Epithelial cell of proximal tubule (primary cell): ENCODE results near the gene VPS35L. TPM values are rescaled to one million over a fixed set of nuclear protein-coding genes. Genes with fewer than 3 reads are reported as not detected.

ENCODE experiments used
- DNase-seq: peaks from one replicate; pipeline ENCODE4 v3.0.0-alpha.2; 2011; ENCODE audit warnings: low read depth
- H3K4me3 ChIP-seq: 2 replicates; pipeline ENCODE4 v1.5.1; 2011; ENCODE audit warnings: low read depth, mild to moderate bottlenecking, low read length
- CTCF ChIP-seq: conservative IDR thresholded peaks from 2 replicates; pipeline ENCODE4 v1.5.1; 2012; ENCODE audit warnings: low read depth, mild to moderate bottlenecking, low read length
- total RNA-seq: library from RNA; depleted of rRNA; stranded (reverse); fragments of >200 nt; gene quantifications from 2 replicates; pipeline ENCODE4 v1.2.3, GENCODE V29; 2015

The VPS35L gene
- total RNA-seq, 1 donor from 2014 or later, result 36.9 TPM

GRCh38 chr16:19523559-19524355 lies 31.7 kb upstream of the VPS35L start, which contains the start of gene CCP110:
Gene CCP110 (plus strand): TSS chr16:19523942. CDS start chr16:19527882, 3,940 bp downstream.
- TF ChIP-seq CTCF, result no peak
- DNase-seq, result peak; percentile 63
- peak within 1 kb of the TSS; percentile 95 for H3K4me3 ChIP-seq

GRCh38 chr16:19524356-19524615 lies 31.2 kb upstream of the VPS35L start:
- peak overlapping the region; percentile 95 for H3K4me3 ChIP-seq
- DNase-seq, result no peak
- TF ChIP-seq CTCF, result no peak

DNA sequence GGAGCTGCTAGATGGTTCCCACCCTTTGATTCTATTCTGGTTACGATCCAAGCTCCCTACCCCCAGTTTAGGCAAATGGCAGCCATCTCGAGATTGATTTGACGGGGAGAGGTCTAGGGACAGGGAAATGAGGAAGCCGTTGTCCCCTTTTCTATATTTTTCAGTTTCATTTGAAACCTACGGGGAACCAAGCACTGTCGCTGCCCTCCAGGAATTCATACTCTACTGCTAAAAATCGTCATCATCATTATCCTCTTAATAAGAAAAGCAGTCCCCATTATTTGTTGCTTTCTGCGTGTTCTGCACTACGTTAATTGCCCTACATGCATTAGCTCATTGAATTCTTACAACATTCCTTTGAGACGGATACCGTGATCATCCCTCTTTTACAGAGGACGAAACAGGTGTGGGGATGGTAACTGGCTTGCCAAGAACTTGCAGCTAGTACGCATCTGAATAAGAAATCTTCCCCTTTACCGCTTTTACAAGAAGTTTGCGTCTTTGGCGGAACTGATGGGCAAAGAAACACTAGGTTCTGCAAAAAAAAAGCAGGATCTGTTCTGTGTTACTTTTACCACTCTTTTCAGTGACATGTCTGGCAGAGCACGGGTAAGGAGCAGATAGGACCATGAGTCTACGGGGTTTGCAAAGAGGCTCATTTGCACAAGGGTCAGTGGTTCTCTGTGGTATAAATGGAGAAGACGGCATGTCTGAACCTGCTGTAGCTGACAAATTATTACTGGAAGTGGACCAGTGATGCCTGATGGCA lies 30.7 kb upstream of the VPS35L start:
- DNase-seq, result no peak
- peak overlapping the region; percentile 95 for H3K4me3 ChIP-seq
- no peak for TF ChIP-seq CTCF

DNA sequence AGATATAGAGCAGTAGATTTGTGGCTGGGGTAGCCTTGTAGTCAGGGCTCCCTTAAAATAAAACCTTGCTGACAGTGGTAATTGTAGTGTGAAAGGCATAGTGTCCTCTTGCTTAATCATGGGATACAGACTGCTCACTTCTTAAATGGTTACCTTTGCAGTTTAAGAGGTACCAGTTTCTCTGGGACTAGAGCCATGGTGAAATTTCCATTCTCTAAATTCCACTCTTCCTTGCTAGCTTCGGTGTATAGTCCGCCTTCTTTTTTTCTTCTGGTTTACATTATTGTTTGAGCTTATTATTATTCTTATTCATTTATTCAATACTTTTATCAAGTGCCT lies 30.1 kb upstream of the VPS35L start:
- no peak for DNase-seq
- peak overlapping the region; percentile 95 for H3K4me3 ChIP-seq
- no peak for TF ChIP-seq CTCF

GRCh38 chr16:19527161-19527560 lies 28.3 kb upstream of the VPS35L start:
- no peak for TF ChIP-seq CTCF
- H3K4me3 ChIP-seq, result no peak overlapping the region
- no peak for DNase-seq

GRCh38 chr16:19528666-19529065 lies 26.8 kb upstream of the VPS35L start:
- no peak for TF ChIP-seq CTCF
- no peak overlapping the region for H3K4me3 ChIP-seq
- no peak for DNase-seq
